NCI-H2227 (cell line): ENCODE measurements around the gene CNGB1.
"Not testable (repeated sequence)": the region's sequence is repeated elsewhere in the genome, so short reads cannot be mapped to it uniquely, and the experiment has no call there.

Experiments used
- DNase-seq: peaks from one replicate; lab custom pipeline; 2025; ENCODE audit not compliant: unreplicated experiment; lab: John Stamatoyannopoulos, UW

CNGB1 gene

DNA sequence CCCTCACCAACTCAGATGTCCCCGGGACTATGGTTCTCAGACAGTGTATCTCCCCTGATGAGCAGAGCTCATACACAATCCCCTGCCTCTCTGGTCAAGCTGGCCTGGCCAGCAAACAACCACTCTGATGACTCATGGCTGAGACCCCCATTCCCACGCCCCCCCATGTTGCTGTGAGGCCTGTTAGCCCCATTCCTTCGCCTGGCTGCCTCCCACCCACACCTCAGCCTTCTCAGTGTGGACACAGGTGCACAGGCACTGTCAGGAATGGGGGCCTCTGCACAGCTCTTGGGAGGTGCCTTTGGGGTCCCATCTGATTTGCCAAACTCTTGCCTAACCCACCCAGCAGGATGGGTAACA is 80.2 kb downstream of the CNGB1 start:
- DNase-seq = no peak

- DNase-seq = no peak
Measured at GRCh38 chr16:57889960-57890751, 80.8 kb downstream of the CNGB1 start.

DNA sequence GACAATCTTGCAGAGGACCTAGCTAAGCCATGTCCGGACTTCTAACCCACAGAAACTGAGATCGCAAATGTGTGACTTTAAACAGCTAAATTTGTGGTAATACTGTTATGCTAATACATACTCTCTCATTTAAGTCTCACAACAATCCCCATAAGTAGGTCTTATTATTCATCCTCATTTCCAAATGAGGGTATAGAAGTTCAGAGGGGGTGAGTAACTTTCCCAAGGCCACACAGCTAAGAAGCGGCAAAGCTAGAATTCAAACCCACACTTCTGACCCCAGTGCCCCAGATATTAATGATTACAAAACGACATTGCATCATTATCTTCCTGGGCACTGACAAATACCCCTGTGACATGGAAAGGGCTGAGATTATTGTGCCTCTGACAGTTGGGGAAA is 81.4 kb downstream of the CNGB1 start:
- DNase-seq = no peak

- DNase-seq = no peak
Measured at GRCh38 chr16:57889111-57889510, 81.8 kb downstream of the CNGB1 start.

DNA sequence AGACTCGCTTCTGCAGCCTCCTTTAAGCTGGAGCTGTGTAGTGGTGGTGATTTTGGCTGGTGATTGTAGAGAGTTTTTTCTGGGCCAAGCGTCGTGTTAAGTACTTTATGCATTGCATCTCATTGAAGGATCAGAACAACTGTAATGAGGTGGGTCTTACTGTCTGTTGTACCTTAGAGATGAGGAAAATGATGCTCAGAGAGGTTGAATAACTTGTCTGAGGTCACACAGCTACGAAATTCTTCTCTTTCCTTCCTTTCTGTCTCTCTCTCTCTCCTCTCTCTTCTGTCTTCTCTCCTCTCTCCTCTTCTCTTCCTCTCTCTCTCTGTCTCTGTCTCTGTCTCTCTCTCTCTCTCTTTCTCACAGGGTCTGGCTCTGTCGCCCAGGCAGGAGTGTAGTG is 82.8 kb downstream of the CNGB1 start:
- DNase-seq = no peak

DNA sequence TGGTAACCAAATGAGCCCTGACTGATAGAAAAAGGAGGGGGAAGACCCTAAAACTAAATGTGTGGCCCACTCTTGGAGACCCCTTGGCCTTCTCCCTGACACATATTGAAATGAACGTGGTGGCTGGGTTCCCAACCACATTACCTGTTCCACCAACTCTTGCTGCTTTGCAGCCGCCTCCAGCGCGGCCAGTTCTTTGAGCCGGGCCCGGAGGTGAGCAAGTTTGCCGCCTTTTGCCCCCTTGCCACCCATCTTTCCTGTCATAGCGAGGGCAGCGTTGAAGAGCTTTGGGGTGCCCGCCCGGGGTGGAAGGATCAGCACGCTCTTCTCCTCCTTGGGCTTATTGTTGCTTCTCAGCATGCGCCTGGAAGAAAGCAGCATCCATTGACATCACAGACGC is 83.2 kb downstream of the CNGB1 start:
- no peak for DNase-seq

DNA sequence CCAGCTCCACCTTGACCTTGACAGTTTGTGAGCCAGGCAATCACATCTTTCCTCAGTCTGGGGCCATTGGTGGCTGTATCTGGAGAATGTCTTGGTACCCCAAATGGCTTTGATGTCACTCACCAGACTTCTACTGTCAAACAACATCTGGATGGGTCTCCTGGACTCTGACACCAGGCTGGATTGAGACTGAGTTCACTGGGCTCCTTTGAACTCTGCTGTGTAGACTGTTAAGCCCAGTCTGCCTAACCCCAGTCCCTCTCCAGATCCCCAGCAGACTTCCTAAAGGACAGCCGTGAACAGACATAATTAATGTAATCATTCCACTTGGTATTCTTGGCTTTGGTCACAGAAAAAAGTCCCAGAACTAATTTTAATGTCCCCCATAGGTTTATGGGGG is 84.5 kb downstream of the CNGB1 start:
- DNase-seq = no peak

GRCh38 chr16:57884655-57885133 is 86.2 kb downstream of the CNGB1 start:
- no peak for DNase-seq

DNA sequence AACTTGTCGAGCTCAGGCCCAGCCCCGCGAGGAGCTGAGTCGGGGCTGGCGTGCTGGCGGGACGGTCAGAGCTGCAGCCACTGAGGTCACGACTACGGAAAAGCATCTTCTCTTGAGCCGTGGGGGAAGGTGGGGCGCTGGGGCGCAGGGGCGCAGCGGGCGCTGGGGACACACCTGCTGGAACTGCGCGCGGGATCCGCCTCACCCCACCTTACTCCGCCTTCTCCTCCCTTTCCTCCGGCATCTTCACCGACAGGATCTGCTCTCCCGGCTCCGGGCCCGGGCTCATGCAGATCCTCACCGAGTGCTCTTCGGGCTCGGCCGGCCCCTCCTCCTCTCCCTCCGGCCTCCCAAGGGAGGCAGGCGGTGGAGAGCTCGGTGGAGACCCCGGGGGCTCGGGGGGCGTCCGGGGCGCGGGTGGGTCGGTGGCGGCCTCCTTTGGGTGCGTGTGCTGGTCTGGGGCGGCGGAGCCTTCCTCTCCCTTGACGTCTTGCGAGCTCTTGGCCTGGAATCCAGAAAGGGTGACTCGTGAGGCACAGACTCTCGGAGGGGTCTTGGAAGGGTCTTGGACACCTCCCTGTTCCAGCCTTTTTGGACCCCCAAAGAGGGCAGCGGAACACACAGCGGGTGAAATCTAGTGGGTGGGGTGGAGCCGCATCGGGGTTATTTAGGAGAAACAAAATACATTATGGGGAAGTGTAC is 86.8 kb downstream of the CNGB1 start:
- DNase-seq = no peak

DNA sequence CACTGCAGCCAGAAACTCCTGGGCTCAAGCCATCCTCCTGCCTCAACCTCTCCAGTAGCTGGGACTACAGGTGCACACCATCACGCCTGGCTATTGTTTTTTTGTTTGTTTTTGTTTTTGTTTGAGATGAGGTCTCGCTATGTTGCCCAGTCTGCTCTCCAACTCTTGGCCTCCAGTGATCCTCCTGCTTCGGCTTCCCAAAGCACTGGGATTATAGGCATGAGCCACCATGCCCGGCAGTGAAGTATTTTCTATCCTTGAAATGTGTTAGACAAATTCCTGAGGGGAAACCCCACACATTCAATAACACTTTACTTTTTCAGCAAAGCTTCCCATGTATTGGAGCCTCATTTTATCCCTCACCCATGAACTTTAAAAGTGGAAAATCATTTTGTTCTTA is 87.4 kb downstream of the CNGB1 start:
- no peak for DNase-seq

GRCh38 chr16:57882792-57883191 is 88.1 kb downstream of the CNGB1 start:
- DNase-seq = no peak

DNA sequence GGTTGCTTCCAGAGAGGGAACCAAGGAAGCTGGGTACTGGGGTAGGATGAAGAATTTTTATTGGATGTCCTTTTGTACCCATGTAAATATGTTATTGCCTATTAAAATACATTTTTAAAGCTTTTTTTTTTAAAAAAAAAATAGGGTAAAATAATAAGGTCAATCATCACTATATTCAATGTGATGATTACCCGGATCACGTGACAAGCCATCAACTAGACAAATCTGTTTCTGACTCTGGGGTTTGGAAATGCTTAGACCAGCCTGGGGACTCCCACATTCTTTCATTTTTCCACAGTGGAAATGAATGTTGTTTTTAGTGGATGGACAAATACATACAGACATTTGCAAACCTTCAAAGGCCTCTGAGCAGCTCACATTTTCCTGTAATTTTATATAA is 88.7 kb downstream of the CNGB1 start:
- no peak for DNase-seq

DNA sequence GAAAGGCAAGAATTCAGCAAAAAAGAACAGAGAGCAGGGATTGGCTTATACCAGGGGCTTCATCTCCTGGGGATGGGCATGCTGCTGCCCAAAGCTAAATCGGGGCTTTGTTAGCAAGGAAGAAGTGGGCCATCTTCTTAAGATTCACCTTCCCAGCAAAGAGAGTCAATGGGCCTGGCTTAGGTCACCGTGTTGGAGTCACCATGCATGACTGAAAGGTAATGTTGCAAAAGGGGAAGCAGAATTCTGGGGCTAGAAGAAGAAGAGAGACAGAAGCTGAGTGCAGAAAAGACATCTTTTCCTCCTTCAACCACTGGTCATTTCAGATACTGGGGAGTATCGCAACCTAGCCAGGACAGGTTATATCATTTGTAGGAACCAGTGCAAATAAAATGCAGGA is 92.3 kb downstream of the CNGB1 start:
- DNase-seq = no peak

GRCh38 chr16:57876210-57876609 is 94.7 kb downstream of the CNGB1 start:
- no peak for DNase-seq

DNA sequence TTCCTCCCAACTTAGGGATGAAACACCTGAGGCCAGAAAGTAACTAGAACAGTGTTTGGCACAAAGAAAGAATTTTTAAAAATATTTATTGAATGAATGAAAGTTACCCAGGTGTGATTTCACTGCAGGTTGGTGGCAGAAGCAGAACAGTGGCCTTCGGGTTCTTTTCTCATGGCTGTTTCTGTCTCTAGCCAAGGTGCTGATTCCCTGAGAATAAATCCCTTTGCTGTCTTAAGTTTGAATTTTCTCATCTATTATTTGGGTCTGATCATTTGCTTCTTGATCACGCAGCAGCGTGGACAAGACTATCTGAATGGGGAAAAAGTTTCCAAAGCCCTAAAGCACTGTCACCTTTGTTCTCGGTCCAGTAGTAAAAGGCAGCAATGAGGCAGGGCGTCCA is 95.6 kb downstream of the CNGB1 start:
- no peak for DNase-seq

GRCh38 chr16:57873218-57873617 is 97.7 kb downstream of the CNGB1 start:
- no peak for DNase-seq

DNA sequence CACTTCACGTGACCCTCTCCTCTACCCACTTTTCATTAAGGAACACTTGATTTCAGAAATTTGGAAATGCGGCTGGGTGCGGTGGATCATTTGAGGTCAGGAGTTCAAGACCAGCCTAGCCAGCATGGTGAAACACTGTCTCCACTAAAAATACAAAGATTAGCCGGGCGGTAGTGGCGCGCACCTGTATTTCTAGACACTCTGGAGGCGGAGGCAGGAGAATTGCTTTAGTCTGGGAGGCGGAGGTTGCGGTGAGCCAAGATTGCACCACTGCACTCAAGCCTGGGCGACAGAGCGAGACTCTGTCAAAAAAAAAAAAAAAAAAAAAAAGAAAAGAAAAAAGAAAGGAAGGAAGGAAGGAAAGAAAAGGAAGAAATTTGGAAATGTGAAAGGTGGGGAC is 98.2 kb downstream of the CNGB1 start:
- DNase-seq = not testable (repeated sequence)

GRCh38 chr16:57871456-57871855 is 99.5 kb downstream of the CNGB1 start:
- DNase-seq = no peak

GRCh38 chr16:57870753-57871454 is 100.0 kb downstream of the CNGB1 start:
- no peak for DNase-seq

GRCh38 chr16:57868913-57869520 is 101.9 kb downstream of the CNGB1 start:
- DNase-seq = no peak

- peak; percentile 51 for DNase-seq
Measured at GRCh38 chr16:57867000-57867561, 103.8 kb downstream of the CNGB1 start.
